Left lung (tissue), 10 donors: ENCODE measurements around the gene FYN. TPM values are rescaled to one million over a fixed set of nuclear protein-coding genes. Genes with fewer than 3 reads are reported as not detected.

Source experiments
- ATAC-seq: fragments of 200-7000 bp; cut with Tn5 transposase; one replicate; pipeline ENCODE4 v1.9.1; 2020; ENCODE audit warnings: moderate library complexity
- DNase-seq, 4 donors: peaks; one replicate each; pipeline ENCODE4 v3.0.0-alpha.2; 2013 to 2020
- H3K27ac ChIP-seq, 2 donors: fragments of 200-600 bp; sonication (generic) in 1 of 2; one replicate each; pipeline versions ENCODE4 v1.5.0 to v1.8.0; 2020 to 2021
- H3K27me3 ChIP-seq, 2 donors: fragments of 200-600 bp; sonication (generic) in 1 of 2; one replicate each; pipeline versions ENCODE4 v1.5.0 to v1.8.0; 2020 to 2021
- H3K36me3 ChIP-seq, 2 donors: fragments of 200-600 bp; sonication (generic) in 1 of 2; one replicate each; pipeline versions ENCODE4 v1.5.0 to v1.8.0; 2020 to 2021
- H3K4me1 ChIP-seq, 2 donors: fragments of 200-600 bp; one replicate each; pipeline ENCODE4 v1.8.0; 2021
- H3K4me3 ChIP-seq, 2 donors: fragments of 200-600 bp; sonication (generic) in 1 of 2; one replicate each; pipeline versions ENCODE4 v1.5.0 to v1.8.0; 2020 to 2021; ENCODE audit warnings: mild to moderate bottlenecking in 1 of 2
- H3K9me3 ChIP-seq, 2 donors: fragments of 200-600 bp; sonication (generic) in 1 of 2; one replicate each; pipeline versions ENCODE4 v1.5.0 to v1.8.0; 2020 to 2021
- intact Hi-C, 2 donors: fragments of 100-400 bp; cut with DNase I; formaldehyde crosslinking; loops; one replicate each; pipeline versions ENCODE4 v1.11.2 to v1.14.2; 2022
- polyA plus RNA-seq, 6 donors: library from polyadenylated mRNA; unstranded; fragments of 120-200 nt; gene quantifications; one replicate each; pipeline ENCODE4 v1.2.1, GENCODE V29; 2013; ENCODE audit not compliant: insufficient read length in 6 of 6
- total RNA-seq, 2 donors: library from RNA; stranded (reverse); fragmentation: NEBNext Ultra II Directional; extraction: Animal tissue kit (Norgen Biotek cat#: 25700); gene quantifications; one replicate each; pipeline ENCODE4 v1.2.1, GENCODE V29; 2021
- TF ChIP-seq, protein P1 (sequence below), 2 donors: fragments of 200-600 bp; sonication (generic) in 1 of 2; IDR thresholded peaks; one replicate each; pipeline versions ENCODE4 v1.5.0 to v1.8.0; 2021; ENCODE audit warnings: antibody characterized with exemption in 2 of 2
- donor health status: DM: no; HTN: yes; CAD: no.
- donor health status: DM: no; HTN: no; CAD: no.

FYN gene
- total and polyA plus RNA-seq, 8 donors = 58.8 to 165 (median 144) TPM

DNA sequence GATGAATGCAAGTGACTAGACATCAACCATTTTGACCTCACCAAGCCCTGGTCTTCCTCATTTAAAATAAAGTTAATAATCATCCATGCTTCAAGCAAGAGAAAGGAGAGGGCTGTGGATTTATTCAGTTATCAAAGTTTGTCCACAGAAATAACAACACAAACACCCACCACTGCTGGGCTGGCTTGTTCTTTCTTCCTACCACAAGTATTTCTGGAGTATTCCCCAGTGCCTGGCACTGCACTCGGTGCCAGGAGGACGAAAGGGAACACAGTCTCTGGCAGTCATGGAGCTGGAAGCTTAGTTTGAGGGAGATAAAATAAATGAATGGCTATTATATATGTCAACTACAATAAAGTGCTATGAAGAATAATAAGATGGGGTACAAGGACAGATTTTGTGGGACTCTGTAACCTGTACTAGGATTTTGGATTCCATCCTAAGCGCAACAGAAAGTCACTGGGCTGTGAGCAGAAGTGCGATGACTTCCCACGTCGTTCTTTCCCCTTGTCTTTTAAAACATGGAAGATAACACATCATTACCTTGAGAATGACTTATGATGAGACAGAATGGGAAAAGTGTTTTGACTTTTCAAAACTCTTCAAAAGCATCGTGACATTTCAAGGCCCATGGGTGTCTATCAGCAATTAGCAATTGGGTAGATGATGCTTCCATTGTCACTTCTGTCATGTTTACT is 193.1 kb downstream of the FYN start:
- intact Hi-C loops = no loop called here
- H3K9me3 ChIP-seq = no peaks in the 10 kb centered on the region
- no peaks in the 10 kb centered on the region for H3K27me3 ChIP-seq
- DNase-seq = no peak
- H3K4me3 ChIP-seq = no peak overlapping the region
- H3K27ac ChIP-seq = no peak overlapping the region
- TF ChIP-seq, protein P1, sequence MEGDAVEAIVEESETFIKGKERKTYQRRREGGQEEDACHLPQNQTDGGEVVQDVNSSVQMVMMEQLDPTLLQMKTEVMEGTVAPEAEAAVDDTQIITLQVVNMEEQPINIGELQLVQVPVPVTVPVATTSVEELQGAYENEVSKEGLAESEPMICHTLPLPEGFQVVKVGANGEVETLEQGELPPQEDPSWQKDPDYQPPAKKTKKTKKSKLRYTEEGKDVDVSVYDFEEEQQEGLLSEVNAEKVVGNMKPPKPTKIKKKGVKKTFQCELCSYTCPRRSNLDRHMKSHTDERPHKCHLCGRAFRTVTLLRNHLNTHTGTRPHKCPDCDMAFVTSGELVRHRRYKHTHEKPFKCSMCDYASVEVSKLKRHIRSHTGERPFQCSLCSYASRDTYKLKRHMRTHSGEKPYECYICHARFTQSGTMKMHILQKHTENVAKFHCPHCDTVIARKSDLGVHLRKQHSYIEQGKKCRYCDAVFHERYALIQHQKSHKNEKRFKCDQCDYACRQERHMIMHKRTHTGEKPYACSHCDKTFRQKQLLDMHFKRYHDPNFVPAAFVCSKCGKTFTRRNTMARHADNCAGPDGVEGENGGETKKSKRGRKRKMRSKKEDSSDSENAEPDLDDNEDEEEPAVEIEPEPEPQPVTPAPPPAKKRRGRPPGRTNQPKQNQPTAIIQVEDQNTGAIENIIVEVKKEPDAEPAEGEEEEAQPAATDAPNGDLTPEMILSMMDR (IDR thresholded peaks at IDR 0.05) = no peak
- peaks cover 0 to 10% of the 10 kb centered on the region in 2 donors for H3K36me3 ChIP-seq
- peaks cover 6 to 9% of the 10 kb centered on the region in 2 donors for H3K4me1 ChIP-seq
- no peak for ATAC-seq

DNA sequence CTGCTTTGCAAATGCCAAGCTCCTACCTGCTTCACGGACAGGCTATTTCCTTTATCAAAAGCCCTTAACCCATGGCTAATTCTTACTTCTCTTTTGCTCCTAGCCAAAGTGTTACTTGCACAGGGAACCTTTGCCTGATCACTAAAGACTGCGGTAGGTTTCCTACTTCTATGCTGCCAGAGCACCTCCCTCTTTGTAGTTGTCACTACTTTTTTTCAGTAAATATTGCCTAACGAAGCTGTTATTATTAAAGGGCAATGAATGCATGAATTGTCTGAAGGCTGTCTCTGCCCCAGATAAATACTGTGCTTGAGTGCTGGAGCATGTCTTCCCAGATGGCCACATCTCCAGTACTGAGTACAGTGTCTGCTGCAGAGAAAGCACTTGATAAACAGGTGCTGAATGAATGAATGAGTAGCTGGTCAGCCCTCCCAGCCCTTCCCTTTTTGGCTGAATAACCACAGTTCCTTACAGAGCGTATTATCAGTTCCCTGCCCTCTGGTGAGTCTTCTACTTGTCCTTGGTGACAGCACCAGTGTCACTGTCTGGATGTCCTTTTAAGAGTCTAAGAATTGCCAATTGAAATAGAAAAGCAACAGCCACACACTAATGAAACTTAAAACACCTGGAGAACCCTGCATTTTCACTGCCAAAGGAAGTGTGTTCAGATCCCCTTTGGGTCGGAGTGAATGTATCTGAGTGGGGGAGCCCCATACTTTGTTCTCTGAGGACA is 194.0 kb downstream of the FYN start:
- Histone ChIP-seq H3K9me3 (no peaks in the 10 kb centered on the region), H3K4me1 (peaks cover 3 to 5% of the 10 kb centered on the region in 2 donors), H3K27ac (no peak overlapping the region), H3K36me3 (peaks cover 0 to 11% of the 10 kb centered on the region in 2 donors), H3K4me3 (no peak overlapping the region), H3K27me3 (no peaks in the 10 kb centered on the region)
- DNase-seq (no peak), ATAC-seq (no peak)
- TF ChIP-seq, protein P1 (IDR thresholded peaks at IDR 0.05) = no peak
- intact Hi-C loops = no loop called here

DNA sequence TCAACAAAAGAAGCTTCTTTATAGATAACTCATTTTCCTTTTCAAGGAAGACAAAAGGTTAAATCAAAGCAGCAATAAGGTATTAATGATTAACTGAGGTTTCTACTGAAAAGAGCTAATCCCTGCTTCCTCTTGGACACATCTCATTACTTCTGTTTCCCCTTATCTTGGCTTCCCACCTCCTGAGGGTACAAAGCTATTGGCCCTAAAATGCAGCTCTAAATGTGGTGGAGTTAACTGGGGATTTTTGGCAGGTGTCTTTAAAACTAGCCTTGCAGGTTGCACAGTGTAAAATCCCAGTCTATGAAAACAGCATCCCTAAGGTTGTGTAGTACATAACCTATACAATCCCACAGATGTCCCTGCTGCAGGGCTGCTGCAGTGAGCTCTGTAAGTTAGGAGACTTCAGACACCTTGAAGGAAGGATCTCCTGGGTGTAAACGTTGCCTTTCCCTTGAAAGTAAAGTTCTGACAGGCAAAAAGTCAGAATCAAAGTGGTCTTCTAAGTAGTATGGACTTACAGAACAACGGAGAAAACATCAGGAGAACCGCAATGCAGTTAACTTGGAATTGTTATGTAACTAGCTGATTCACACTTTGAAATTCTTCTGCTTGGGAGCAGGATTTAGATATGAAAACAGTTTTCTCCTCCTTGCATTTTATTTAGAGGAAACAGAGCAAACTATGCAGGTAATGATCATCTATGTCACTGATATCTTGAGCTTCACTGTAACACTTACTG is 195.8 kb downstream of the FYN start:
- ATAC-seq (no peak), DNase-seq (no peak)
- TF ChIP-seq, protein P1 (IDR thresholded peaks at IDR 0.05) = no peak
- intact Hi-C loops = no loop called here
- Histone ChIP-seq H3K27ac (no peak overlapping the region), H3K27me3 (no peaks in the 10 kb centered on the region), H3K9me3 (no peaks in the 10 kb centered on the region), H3K4me1 (no peaks in the 10 kb centered on the region), H3K4me3 (no peak overlapping the region), H3K36me3 (peaks cover 0 to 30% of the 10 kb centered on the region in 2 donors)

DNA sequence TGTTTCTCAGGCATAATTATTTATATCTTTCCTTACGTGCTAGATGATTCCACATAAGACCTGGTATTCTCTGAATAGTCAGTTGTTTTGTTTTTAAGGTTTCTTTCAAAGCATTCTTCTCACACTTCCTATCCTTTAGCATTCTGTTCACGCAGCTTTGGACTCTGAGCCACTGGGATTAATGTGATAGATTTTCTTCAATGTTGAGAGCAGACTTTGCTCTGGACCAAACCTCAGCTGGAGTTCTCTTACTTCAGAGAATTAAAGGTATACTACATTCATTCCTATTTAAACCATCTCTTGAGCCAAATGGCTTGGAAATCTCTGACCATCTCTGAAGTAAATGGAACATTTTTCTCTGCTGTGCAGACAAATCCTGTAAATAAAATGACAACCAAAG is 196.9 kb downstream of the FYN start:
- ATAC-seq = no peak
- Histone ChIP-seq H3K36me3 (peaks cover 0 to 33% of the 10 kb centered on the region in 2 donors), H3K4me3 (no peak overlapping the region)

More for the DNA sequence above, 196.9 kb downstream of the FYN start:
- no peaks in the 10 kb centered on the region for H3K4me1 ChIP-seq
- no peaks in the 10 kb centered on the region for H3K27me3 ChIP-seq
- TF ChIP-seq, protein P1 (IDR thresholded peaks at IDR 0.05) = no peak
- no peaks in the 10 kb centered on the region for H3K9me3 ChIP-seq
- DNase-seq = no peak
- no peak overlapping the region for H3K27ac ChIP-seq
- intact Hi-C loops = no loop called here
